Nephron progenitor cell (in vitro differentiated cells): ENCODE measurements around the gene ACTBL2.
"Not testable (repeated sequence)": the region's sequence is repeated elsewhere in the genome, so short reads cannot be mapped to it uniquely, and the experiment has no call there.

ENCODE experiments used
- DNase-seq: peaks from one replicate; pipeline ENCODE4 v3.0.0; 2021
- H3K27ac Mint-ChIP-seq: 2 replicates; pipeline ENCODE4 v1.8.0; 2021; ENCODE audit warnings: mild to moderate bottlenecking, moderate library complexity, mixed read lengths
- H3K27me3 Mint-ChIP-seq: 2 replicates; pipeline ENCODE4 v1.8.0; 2021; ENCODE audit warnings: mild to moderate bottlenecking, low read depth, mixed read lengths; ENCODE audit not compliant: poor library complexity
- H3K36me3 Mint-ChIP-seq: 2 replicates; pipeline ENCODE4 v1.8.0; 2021; ENCODE audit warnings: low read depth, mixed read lengths
- H3K4me1 Mint-ChIP-seq: 2 replicates; pipeline ENCODE4 v1.8.0; 2021; ENCODE audit warnings: mixed read lengths
- H3K4me3 Mint-ChIP-seq: 2 replicates; pipeline ENCODE4 v1.8.0; 2021; ENCODE audit warnings: mild to moderate bottlenecking, moderate library complexity, mixed read lengths
- H3K9me3 Mint-ChIP-seq: 2 replicates; pipeline ENCODE4 v1.8.0; 2021; ENCODE audit warnings: mild to moderate bottlenecking, moderate library complexity, mixed read lengths
- CTCF ChIP-seq: fragments of 200-600 bp; sonication (generic); IDR thresholded peaks from 2 replicates; pipeline ENCODE4 v1.5.0; 2021; ENCODE audit warnings: antibody characterized with exemption

Gene ACTBL2

DNA sequence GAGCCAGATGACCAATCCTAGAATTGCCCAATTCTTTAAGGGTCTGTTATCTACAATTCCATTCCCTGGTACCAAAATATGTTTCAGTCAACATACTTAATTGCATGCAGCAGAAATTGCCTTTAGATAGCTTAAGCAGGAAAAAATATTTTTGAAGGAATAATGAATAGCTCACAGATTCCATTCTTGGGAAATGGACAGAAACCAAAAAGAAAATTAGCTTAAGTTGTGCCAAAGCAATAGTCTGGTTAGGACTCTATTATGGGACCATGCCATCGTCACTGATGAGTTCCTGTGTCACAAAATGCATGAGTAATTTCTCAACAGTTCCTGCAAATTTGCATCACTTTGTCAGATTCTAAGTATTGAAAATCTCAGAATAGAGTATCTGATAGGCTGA lies 12.3 kb downstream of the ACTBL2 start:
- H3K27me3 Mint-ChIP-seq, result no peaks in the 10 kb centered on the region
- no peak overlapping the region for H3K4me3 Mint-ChIP-seq
- H3K36me3 Mint-ChIP-seq, result no peaks in the 10 kb centered on the region
- peaks cover 6% of the 10 kb centered on the region for H3K9me3 Mint-ChIP-seq
- peaks cover 15% of the 10 kb centered on the region for H3K4me1 Mint-ChIP-seq
- H3K27ac Mint-ChIP-seq, result no peak overlapping the region
- no peak for TF ChIP-seq CTCF
- DNase-seq, result no peak

- peaks cover 5% of the 10 kb centered on the region for H3K9me3 Mint-ChIP-seq
- no peaks in the 10 kb centered on the region for H3K27me3 Mint-ChIP-seq
- no peak overlapping the region for H3K4me3 Mint-ChIP-seq
- H3K4me1 Mint-ChIP-seq, result peaks cover 15% of the 10 kb centered on the region
- no peak for DNase-seq
- TF ChIP-seq CTCF, result no peak
- no peak overlapping the region for H3K27ac Mint-ChIP-seq
- no peaks in the 10 kb centered on the region for H3K36me3 Mint-ChIP-seq
These were observed 14.0 kb downstream of the ACTBL2 start for GRCh38 chr5:57468481-57469163.

- no peak for DNase-seq
- Mint-ChIP-seq H3K27me3 (no peaks in the 10 kb centered on the region), H3K9me3 (peaks cover 5% of the 10 kb centered on the region), H3K4me1 (peaks cover 15% of the 10 kb centered on the region), H3K4me3 (no peak overlapping the region), H3K36me3 (no peaks in the 10 kb centered on the region), H3K27ac (no peak overlapping the region)
- TF ChIP-seq CTCF, result no peak
These were observed 16.1 kb downstream of the ACTBL2 start for GRCh38 chr5:57466544-57466943.

- H3K27me3 Mint-ChIP-seq, H3K27ac Mint-ChIP-seq, H3K9me3 Mint-ChIP-seq, DNase-seq, H3K4me3 Mint-ChIP-seq, H3K36me3 Mint-ChIP-seq: not testable (repeated sequence)
- H3K4me1 Mint-ChIP-seq, result peaks cover 30% of the 10 kb centered on the region
These were observed 22.6 kb downstream of the ACTBL2 start for GRCh38 chr5:57460056-57460455.

DNA sequence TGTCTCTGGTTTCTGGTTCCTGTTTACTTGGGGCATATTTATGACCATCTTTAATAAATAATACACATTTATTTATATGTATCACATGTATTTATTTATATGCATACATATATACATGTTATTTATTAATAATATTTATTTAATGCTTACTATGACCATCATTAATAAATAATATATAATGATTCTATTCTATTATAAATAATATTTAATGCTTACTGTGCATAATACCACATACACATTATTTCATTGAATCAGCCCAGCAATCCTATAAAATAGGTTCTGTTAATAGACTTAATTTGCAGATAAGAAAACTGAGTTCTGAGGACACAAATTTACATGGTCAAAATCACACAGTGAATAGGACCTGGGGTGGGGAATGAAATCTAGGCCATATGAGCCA lies 24.2 kb downstream of the ACTBL2 start:
- H3K9me3 Mint-ChIP-seq, result no peaks in the 10 kb centered on the region
- no peak for TF ChIP-seq CTCF
- peaks cover 42% of the 10 kb centered on the region for H3K4me1 Mint-ChIP-seq
- no peak overlapping the region for H3K4me3 Mint-ChIP-seq
- no peak for DNase-seq
- H3K27ac Mint-ChIP-seq, result no peak overlapping the region
- H3K36me3 Mint-ChIP-seq, result no peaks in the 10 kb centered on the region
- no peaks in the 10 kb centered on the region for H3K27me3 Mint-ChIP-seq

GRCh38 chr5:57456531-57457135 lies 26.0 kb downstream of the ACTBL2 start:
- no peak for TF ChIP-seq CTCF
- Mint-ChIP-seq H3K4me1 (peaks cover 49% of the 10 kb centered on the region), H3K36me3 (no peaks in the 10 kb centered on the region), H3K27ac (no peak overlapping the region), H3K27me3 (no peaks in the 10 kb centered on the region), H3K9me3 (no peaks in the 10 kb centered on the region), H3K4me3 (no peak overlapping the region)
- DNase-seq, result no peak
